ENCODE measurements around the gene RALGAPA1.
A peak's percentile ranks its signal among the peaks of the same experiment; 100 is the strongest.
"Not testable (repeated sequence)": the region's sequence is repeated elsewhere in the genome, so short reads cannot be mapped to it uniquely, and the experiment has no call there.

RALGAPA1 gene

GRCh38 chr14:35696575-35696974, 112.5 kb downstream of the RALGAPA1 start:
- DNase-seq, result no peak

- no peak for DNase-seq
Observed at GRCh38 chr14:35696119-35696518, 113.0 kb downstream of the RALGAPA1 start.

- no peak for DNase-seq
Observed at GRCh38 chr14:35695647-35696046, 113.4 kb downstream of the RALGAPA1 start.

- DNase-seq, result no peak
Observed at GRCh38 chr14:35695072-35695471, 114.0 kb downstream of the RALGAPA1 start.

GRCh38 chr14:35689000-35689460, 120.1 kb downstream of the RALGAPA1 start:
- no peak for DNase-seq

GRCh38 chr14:35688126-35688826, 120.8 kb downstream of the RALGAPA1 start:
- DNase-seq, result no peak

- no peak for DNase-seq
Observed at GRCh38 chr14:35687335-35687939, 121.7 kb downstream of the RALGAPA1 start.

GRCh38 chr14:35683688-35684087, 125.4 kb downstream of the RALGAPA1 start:
- DNase-seq, result not testable (repeated sequence)

- DNase-seq, result no peak
Observed at GRCh38 chr14:35682802-35683201, 126.3 kb downstream of the RALGAPA1 start.

- no peak for DNase-seq
Observed at GRCh38 chr14:35678403-35679028, 130.6 kb downstream of the RALGAPA1 start.

GRCh38 chr14:35669782-35670181, 139.3 kb downstream of the RALGAPA1 start:
- DNase-seq, result peak; percentile 50

- DNase-seq, result no peak
Observed at GRCh38 chr14:35666429-35667043, 142.6 kb downstream of the RALGAPA1 start.

GRCh38 chr14:35661875-35662274, 147.2 kb downstream of the RALGAPA1 start:
- DNase-seq, result no peak

- DNase-seq, result no peak
Observed at GRCh38 chr14:35653045-35653444, 156.1 kb downstream of the RALGAPA1 start.

GRCh38 chr14:35643513-35643912, 165.6 kb downstream of the RALGAPA1 start:
- DNase-seq, result no peak

- no peak for DNase-seq
Observed at GRCh38 chr14:35637851-35638250, 171.2 kb downstream of the RALGAPA1 start.

- DNase-seq, result no peak
Observed at GRCh38 chr14:35637269-35637668, 171.8 kb downstream of the RALGAPA1 start.

GRCh38 chr14:35632676-35633075, 176.4 kb downstream of the RALGAPA1 start:
- no peak for DNase-seq

- peak; percentile 79 for DNase-seq
Observed at GRCh38 chr14:35632271-35632670, 176.8 kb downstream of the RALGAPA1 start.

- no peak for DNase-seq
Observed at GRCh38 chr14:35631071-35631805, 177.9 kb downstream of the RALGAPA1 start.

- no peak for DNase-seq
Observed at GRCh38 chr14:35628989-35629388, 180.1 kb downstream of the RALGAPA1 start.

- not testable (repeated sequence) for DNase-seq
Observed at GRCh38 chr14:35626947-35627346, 182.1 kb downstream of the RALGAPA1 start.

- not testable (repeated sequence) for DNase-seq
Observed at GRCh38 chr14:35621996-35622395, 187.1 kb downstream of the RALGAPA1 start.

Data from NCI-H1417 treated with DMSO at 0.1 percent for 48 hours (cell line).